DOHH2 (cell line): ENCODE data around the gene GRAP.

Source experiments
- EZH2phosphoT487 ChIP-seq: fragments of 200-600 bp; sonication (generic); IDR thresholded peaks from 2 replicates; pipeline ENCODE4 v1.6.1; 2017; ENCODE audit warnings: borderline replicate concordance, mild to moderate bottlenecking, antibody characterized with exemption, low read length, moderate library complexity, mixed read lengths
- TF ChIP-seq, protein P1 (sequence below): fragments of 200-600 bp; sonication (generic); IDR thresholded peaks from one replicate; pipeline ENCODE4 v1.5.1; 2014; ENCODE audit warnings: antibody characterized with exemption, mild to moderate bottlenecking, low read depth, low read length; ENCODE audit not compliant: poor library complexity, severe bottlenecking

DNA sequence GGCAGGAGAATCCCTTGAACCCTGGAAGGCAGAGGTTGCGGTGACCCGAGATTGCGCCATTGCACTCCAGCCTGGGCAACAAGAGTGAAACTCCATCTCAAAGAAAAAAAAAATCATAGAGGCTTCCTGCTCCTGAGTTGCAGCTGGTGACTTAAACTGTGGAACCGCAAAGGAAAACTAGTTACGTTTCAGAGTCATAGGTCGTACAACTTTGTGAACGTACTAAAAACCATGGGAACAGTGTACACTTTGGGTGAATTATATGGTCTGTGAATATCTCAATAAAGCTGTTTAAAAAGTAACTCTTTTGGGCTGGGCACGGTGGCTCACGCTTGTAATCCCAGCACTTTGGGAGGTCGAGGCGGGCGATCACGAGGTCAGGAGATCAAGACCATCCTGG, 71.2 kb downstream of the GRAP start:
- TF ChIP-seq, protein P1, sequence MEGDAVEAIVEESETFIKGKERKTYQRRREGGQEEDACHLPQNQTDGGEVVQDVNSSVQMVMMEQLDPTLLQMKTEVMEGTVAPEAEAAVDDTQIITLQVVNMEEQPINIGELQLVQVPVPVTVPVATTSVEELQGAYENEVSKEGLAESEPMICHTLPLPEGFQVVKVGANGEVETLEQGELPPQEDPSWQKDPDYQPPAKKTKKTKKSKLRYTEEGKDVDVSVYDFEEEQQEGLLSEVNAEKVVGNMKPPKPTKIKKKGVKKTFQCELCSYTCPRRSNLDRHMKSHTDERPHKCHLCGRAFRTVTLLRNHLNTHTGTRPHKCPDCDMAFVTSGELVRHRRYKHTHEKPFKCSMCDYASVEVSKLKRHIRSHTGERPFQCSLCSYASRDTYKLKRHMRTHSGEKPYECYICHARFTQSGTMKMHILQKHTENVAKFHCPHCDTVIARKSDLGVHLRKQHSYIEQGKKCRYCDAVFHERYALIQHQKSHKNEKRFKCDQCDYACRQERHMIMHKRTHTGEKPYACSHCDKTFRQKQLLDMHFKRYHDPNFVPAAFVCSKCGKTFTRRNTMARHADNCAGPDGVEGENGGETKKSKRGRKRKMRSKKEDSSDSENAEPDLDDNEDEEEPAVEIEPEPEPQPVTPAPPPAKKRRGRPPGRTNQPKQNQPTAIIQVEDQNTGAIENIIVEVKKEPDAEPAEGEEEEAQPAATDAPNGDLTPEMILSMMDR = no peak
- no peak for TF ChIP-seq EZH2phosphoT487
